G401 (cell line): Measurements from ENCODE around the gene GALNT9. TPM values are rescaled to one million over a fixed set of nuclear protein-coding genes. Genes with fewer than 3 reads are reported as not detected.
A peak's percentile ranks its signal among the peaks of the same experiment; 100 is the strongest.

Experiments
- DNase-seq: peaks from one replicate; pipeline ENCODE4 v3.0.0-alpha.2; 2015; ENCODE audit warnings: low spot score
- in situ Hi-C: cut with HindIII; loops from 2 replicates; pipeline ENCODE4 v1.10.0; 2016; ENCODE audit warnings: low sequenced_read_pairs, mixed read lengths
- total RNA-seq: library from RNA; depleted of rRNA; stranded (reverse); fragments of >200 nt; shearing (Covaris generic); gene quantifications from 2 replicates; pipeline ENCODE4 v1.2.3, GENCODE V29; 2014

GALNT9 gene
- total RNA-seq, 1 experiment from 2014 or later = 0.10 TPM

DNA sequence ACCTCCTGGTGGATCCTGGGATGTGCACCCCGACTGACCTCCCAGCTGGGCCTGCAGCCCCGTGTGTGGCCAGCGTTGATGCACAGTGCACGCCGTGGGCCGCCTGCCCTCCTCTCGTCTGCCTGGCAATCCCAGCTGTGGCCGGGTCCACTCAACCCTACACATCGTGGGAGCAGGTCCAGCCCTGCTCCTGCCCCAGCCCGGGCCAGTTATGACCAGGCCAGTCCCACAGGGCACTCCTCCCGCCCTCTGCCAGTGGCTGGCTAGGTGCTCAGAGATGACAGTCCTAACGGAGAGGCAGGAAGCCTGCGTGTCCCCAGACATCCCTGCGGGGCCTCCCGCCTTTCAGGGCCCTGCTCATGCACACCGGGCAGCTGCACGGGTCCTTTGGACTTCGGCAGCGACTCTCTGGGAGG lies 10.8 kb downstream of the GALNT9 start:
- peak; percentile 41 for DNase-seq
- in situ Hi-C loops = no loop called here

DNA sequence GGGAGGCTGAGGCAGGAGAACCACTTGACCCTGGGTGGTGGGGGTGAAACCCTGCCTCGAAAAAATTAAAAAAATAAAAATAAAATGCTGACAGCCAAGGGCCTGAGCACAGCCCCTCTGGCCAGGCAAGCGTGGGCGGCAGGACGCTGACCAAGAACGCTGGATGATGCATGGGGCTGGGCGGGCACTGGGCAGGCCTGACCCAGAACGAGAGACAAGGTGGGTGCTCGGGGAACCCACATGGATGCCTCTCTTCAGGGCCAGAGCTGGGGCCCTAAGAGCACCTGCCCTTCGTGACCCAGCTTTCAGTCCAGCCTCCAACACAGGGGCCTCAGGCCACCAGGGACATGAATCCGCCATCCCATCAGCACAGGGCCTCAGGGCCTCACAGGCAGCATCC lies 11.3 kb downstream of the GALNT9 start:
- in situ Hi-C loops = no loop called here
- no peak for DNase-seq

DNA sequence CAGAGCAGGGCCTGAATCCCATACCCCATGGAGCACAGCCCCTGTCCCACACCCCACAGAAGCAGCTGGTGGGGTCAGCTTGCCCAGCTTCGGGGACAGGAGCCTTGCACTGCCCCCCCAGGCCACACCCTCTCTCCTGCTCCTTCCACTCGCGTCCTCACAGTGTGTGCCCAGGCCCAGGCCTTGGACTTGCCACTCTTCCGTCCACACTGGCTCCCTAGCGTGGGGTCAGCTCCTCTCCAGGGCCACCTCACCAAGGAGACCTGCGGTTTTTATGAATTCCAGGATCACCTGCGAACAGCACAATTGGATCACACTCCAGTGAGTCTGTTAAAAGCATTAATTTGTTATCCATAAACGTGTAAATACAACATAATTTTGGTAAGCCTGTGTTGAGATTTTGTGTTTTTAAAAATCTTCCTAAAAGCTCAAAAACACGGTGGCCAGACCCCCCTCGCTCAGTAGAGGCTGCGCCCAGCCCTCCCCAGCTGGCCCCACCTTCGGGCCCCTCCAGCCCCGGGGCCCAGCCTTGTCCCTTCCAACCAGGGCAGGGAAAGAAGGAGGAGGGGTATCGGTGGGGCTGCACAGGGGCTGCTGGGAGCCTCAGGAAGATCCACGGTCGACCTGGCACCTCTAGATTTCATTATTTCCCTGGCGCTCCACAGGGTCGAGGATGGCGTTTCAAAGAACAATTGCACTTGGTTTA lies 12.0 kb downstream of the GALNT9 start:
- in situ Hi-C loops = no loop called here
- DNase-seq = no peak

DNA sequence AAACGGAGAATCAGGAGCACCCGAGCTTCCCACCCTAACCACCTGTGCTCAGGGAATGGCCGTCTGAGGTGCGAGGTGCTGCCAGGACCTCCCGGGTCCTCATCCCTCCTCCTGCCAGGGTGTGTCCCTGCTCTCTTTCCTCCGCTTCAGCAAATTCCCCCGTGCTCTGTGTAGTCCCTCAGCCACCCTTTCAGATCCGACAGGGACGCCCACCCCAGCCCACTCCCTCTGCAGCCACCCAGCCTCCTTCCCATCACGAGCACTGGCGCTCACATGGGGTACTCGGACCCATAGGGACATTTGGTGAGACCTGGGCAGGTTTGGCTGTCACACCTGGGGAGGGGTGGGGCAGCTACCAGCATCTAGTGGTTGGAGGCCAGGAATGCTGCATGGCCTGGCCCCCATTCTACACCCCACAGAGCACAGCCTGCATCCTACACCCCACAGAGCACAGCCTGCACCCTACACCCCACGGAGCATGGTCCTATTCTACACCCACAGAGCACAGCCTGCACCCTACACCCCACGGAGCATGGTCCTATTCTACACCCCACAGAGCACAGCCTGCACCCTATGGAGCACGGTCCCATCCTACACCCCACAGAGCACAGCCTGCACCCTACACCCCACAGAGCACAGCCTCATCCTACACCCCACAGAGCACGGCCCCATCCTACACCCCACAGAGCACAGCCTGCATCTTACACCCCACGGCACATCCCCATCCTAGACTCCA lies 12.7 kb downstream of the GALNT9 start:
- in situ Hi-C loops = no loop called here
- DNase-seq = no peak

DNA sequence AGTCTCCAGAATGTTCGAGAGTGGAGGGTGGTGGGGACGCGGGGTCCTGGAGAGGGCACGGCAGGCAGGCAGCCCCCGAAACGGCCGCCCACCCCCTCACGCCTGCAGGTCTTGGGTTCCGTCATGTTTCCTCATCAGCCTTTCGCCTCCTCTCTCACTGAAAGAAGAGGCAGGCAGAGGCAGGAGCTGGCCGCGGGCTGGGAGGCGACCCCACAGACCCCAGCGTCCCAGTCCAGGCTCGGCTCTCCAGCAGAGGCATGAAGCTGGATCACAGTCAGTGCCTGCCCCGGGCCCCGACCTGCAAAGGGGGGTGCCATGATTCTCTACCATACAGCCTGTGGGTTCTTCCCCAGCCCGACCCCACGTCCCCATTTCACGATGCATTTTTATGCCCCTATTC lies 13.4 kb downstream of the GALNT9 start:
- DNase-seq = no peak
- in situ Hi-C loops = no loop called here

DNA sequence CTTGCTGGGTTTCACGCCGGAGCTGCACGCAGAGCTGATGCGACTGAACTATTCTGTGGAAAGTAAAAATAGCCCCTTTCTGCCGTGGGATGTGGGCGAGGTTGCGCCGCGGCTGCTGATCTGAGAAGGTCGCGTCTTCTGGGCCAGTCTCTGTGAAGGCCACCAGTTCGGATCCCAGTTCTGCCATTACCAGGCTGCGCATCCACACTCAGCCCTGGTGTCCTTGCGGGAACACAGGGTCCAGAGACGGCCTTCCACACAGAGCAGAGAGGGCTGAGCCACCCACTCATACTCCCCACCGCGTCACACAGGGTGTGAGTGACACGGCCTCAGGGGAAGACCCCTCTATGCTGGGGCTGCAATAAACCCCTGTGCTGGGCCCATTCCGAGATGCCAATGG lies 13.9 kb downstream of the GALNT9 start:
- no peak for DNase-seq
- in situ Hi-C loops = no loop called here

DNA sequence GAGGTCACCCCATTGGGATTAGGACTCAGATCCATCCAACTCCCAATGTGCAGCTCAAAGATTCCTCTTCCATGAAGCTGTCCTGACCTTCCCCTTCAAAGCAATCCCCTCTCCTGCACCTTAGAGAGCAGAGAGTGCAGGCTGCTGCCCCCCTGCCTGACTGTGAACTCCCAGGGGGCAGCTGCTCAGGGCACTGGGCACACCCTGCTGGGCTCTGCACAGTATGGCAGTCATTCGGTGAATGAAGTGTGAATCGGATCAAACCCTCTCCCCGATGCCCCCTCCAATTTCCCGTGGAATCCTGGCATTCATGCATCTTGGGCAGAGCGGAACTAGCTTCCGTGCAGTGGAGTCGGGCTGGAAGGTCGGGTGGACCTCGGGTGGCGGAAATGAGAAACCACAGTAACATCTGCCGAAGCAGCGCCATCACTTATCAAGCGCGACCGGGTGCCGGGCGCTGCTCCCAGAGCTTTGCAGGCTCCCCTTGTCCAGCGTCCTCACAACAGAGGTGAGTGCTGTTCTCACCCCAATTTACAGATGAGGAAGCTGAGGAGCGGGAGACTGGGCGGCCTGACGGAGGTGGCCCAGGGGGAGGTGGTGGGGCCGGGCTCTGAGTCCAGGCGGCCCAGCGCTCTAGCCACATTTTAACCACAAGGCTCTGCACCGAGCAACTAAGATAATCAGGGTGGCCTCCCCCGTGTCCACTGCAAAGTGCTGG lies 14.7 kb downstream of the GALNT9 start:
- in situ Hi-C loops = no loop called here
- no peak for DNase-seq

DNA sequence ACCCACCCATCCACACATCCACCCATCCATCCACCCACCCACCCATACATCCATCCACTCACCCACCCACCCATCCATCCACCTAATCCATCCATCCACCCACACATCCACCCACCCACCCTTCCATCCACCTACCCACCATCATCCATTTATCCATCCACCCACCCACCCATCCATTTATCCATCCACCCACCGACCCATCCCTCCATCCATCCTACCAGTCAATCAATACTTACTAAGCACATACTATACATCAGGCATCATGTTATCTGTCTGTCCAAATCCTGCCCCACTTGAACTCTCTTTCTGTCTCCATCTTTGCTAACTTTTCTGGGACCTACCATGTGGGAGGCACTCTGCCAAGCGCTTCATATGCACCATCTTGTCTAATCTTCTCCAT lies 15.4 kb downstream of the GALNT9 start:
- no peak for DNase-seq
- in situ Hi-C loops = no loop called here

DNA sequence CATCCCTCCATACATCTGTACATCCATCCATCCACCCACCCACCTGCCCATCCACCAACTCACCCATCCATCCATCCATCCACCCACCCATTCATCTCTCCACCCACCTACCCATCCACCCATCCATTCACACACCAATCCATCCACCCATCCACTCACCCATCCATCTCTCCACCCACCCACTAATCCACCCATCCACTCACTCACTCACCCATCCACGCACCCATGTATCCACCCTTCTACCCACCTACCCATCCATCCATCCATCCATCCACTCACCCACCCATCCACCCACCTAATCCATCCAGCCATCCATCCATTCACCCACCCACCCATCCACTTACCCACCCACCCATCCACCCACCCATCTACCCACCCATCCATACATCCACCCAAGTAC lies 16.2 kb downstream of the GALNT9 start:
- no peak for DNase-seq

DNA sequence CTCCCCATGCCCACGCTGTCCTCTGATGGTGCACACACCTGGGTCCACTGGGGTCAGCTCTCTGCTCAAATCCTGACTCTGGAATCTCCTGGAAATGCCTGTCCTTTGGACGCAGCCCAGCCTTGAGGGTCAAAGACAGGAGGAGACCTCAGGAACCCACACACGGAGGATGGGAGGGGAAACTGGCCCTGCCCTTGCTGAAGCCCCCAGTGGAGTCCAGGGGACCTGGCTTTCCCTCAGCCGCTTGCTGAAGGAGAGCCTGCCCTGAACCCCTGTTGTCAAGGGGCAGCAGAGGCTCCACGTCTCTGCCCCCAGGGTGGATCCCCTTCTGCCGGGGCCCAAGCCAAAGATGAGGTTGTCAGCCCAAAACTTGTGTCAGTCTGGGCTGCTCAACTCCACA lies 16.9 kb downstream of the GALNT9 start:
- in situ Hi-C loops = no loop called here
- no peak for DNase-seq

More for the DNA sequence above, 16.2 kb downstream of the GALNT9 start:
- in situ Hi-C loops = no loop called here

DNA sequence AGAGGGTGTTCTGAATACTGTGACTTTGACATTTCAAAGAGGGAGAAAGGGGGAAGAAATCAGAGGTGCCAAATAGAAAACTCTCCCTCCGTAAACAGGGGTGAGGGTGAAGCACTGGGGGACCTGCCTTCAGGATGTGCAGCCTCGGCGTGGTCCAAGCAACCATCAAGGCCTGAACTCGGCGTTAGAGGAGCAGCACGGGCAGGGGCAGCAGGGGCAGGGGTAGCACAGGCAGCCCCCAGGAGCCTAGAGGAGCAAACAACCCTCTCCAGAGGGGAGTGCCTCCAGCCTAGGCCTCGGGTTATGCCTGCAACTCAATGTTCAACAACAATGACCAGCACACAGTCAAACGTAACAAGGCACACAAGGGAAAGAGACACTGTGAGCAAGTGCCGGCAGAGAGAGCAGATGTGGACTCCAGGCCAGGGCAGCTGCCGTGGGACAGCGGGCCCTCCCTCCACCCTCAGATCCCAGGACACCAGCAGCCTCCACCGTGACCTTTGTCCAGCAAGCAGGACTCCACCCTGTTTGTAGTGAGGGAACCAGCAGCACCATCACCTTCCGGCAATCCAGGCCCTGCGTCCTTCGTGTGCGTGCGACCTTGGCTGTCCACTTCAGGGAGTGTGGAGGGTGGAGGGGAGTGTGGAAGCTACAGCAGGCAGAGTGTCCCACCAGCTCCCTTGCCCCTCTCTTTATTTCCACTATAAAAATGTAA lies 18.0 kb downstream of the GALNT9 start:
- no peak for DNase-seq
- in situ Hi-C loops = no loop called here

DNA sequence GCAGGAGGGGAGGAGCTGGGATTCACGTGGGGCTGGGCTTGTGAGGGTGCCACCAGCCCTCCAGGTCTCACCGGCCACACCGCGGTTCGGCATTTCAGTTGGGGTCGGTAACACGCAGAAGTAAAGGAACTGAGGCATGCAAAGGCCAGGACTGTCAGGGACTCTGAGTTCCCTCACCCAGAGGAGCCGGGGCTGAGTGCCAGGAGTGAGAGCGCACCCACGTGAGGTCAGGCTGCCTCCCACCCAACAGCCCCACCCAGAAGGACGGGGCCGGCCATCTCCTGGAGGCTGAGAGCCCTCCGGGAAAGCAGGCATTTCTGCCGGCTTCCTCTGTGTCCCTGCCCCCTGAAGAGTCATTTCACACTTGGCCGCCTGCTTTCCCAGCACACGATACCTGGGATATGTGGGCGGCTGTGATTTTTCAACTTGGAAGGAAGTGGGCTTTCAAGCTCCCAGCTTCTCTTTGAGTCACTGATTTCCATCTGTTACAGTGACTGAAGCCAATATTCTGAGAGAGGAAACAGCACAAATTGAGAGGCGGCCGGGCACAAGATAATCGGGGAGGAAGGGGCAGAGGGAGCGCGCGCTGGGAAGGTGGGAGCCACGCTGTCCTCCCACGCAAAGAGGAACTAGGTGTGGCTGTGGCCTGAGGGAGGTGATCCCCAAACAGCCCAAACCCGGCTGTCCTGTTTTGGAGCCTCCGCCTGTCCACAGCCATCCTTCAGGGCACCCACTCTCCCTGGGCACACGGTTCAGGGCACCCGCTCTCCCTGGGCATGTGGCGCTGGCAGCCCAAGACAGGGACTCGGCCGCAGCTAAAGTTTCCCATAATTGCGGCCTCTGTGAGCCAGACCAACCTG lies 19.0 kb downstream of the GALNT9 start:
- in situ Hi-C loops = no loop called here
- peak; percentile 96 for DNase-seq

DNA sequence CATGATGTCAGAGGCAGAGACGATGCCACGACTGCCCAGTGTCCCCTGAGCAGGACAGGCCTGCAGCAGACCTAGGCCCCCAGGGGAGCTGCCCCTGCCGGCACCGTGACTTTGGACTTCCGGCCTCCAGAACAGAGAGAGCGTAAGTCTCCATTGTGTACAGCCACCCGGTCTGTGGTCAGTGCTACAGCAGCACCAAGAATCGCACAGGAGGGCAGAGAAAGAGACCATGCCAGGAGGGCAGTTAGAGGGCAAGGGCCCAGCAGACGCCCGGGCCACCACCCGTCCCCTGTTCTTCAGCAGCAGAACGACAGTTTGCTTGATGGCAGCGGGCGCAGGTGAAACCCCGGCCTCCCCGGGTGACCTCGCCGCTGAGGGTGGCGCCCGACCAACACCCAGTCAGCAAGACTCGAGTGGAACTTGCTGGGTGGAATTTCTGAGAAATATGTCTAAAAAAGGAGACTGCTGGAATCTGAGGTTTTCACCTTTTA lies 19.7 kb downstream of the GALNT9 start:
- peak; percentile 35 for DNase-seq
- in situ Hi-C loops = no loop called here

DNA sequence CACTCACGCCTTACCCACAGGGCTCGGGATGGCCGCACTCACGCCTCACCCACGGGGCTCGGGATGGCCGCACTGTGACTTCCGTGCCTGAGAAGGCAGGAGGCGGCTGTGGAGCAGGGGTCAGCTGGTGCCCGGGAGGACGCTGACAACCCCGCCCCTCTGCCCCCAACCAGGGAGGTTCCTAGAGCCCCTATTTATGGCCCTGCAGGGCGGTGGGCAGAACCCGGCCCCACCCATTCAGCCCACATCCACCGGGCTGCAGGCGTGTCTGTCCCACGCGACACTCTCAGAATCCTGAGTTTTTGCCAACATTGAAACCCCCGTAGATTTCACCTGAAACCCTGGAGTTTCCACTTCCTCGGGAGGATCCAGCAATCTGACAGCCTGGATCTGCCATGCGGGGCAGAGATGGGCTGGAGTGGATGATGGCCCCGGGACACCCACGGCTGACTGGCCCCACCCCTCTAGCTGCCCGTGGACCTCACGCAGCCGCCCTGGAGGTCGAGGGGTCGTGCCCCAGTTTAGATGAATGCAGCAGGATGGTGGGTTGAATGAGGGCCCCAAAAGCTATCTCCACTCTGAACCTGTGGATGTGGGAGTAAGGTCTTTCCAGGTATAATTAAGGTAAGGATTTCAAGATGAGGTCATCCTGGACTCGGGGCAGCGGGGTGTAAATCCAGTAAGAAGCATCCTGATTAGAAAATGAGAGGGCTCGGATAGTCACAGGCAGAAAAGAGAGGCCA lies 20.4 kb downstream of the GALNT9 start:
- in situ Hi-C loops = no loop called here
- no peak for DNase-seq

DNA sequence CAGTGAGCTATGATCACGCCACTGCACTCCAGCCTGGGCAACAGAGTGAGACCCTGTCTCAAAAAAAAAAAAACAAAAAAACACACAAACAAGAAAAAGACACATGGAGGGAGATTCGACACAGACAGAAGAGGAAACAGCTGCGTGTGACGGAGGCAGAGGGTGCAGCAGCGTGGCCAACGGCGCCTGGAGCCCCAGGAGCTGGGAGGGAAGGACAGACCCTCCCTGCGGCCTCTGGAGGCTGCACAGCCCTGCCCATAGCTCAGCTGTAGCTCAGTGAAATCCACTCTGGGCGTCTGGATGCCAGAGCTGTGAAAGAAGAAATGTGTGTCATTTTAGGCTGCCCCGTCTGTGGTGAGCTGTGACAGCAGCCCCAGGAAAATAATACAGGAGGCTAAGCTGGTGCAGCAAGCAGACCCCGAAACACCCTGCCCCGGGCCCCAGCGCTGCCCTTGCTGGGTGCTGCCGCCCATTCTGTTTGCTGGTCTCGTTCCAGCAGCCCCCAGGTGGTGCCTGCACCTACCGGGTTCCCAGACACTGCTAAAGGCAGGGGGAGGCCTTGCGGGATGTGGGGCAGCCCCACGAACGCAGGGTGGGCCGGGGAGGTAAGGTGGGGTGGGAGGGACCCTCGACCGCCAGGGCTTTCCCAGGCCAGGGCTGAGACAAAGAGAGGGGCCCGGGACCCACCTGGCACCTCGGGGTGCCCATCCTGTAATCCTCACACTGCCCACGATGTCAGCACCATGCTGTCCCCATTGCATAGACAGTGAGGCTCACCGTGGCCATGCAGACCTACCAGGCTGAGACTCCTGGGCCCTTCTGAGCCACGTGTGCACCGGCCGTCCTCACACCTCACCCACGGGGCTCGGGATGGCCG lies 21.2 kb downstream of the GALNT9 start:
- DNase-seq = no peak
- in situ Hi-C loops = no loop called here

DNA sequence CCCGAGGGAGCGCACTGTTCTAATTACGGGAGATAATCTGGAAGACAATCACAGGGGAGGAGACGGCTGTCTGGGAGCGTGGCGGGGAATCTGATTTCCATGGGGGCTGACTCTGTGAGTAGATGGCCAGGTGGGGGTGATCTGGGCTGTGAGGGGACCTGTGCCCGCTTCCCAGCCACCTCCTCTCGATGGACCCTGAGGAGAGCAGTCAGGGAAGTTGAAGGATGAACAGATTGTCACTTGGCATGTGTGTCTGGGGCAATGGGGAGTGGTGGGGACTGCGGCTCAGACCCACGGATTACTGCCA lies 22.6 kb downstream of the GALNT9 start:
- in situ Hi-C loops = no loop called here
- no peak for DNase-seq
